Activated CD8-positive, alpha-beta memory T cell treated with anti-CD3 and anti-CD28 coated beads, Interleukin-2, amount 50 U/mL, for 48 hours (primary cell): Measurements from ENCODE around the gene WFIKKN1.

Experiments used
- DNase-seq: peaks from one replicate; pipeline ENCODE4 v3.0.0-alpha.2; 2020

WFIKKN1 gene

GRCh38 chr16:630815-631405, at the start of gene WFIKKN1:
Gene WFIKKN1, plus strand, starts transcription at chr16:630985. Its CDS starts 269 bp downstream, at chr16:631254.
- no peak for DNase-seq

DNA sequence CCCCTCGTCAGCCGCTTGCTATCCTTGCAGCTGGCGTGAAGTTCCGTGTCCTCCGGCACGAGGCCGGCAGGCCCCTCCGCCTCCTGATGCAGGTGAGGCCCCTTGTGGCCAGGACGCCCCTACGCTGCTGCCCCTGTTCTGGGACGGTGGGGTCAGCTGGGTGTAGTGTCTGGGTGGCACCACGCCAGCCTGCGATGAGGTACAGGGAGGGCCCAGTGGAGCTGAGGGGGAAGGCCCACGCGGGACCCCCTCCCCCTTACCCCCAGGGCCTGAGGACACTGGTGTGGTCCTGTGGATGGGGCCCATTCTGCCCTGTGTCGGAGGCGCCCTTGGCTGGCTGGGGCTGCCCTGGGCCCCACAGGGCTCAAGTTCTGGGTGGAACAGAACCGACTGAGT, 48.6 kb upstream of the WFIKKN1 start:
- no peak for DNase-seq

DNA sequence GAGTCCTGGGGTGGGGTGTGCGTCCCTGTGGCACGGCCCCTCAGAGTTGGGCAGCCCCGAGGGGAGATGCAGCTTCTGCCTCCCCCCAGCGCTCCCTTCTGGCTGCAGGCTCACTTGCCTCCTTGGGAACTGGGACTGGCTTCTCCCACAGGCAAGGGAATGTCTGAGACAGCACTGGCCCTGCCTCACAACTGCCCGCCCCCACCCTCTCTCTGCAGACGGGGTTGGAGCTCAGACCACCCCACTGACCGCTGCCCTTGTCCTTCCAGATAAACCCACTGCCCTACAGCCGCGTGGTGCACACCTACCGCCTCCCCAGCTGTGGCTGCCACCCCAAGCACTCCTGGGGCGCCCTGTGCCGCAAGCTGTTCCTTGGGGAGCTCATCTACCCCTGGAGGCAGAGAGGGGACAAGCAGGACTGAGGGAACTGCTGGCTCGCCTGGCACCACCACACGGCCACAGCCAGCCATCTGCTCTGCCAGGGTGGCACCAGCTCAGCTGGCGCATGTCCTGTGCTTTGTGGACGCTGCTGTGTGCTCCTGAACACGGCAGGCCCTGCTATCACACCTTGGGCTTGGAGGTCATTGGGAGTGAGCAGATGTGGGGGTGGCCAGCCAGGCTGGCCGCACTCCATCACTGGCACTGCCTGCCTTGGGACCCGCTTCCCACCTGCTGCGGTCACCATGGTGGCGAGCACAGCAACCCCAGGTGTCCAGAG, 48.0 kb upstream of the WFIKKN1 start:
- DNase-seq, result no peak

- no peak for DNase-seq
Observed at GRCh38 chr16:583470-583814, 47.3 kb upstream of the WFIKKN1 start.

- DNase-seq, result no peak
Observed at GRCh38 chr16:583815-584591, 46.8 kb upstream of the WFIKKN1 start.

GRCh38 chr16:585351-585750, 45.4 kb upstream of the WFIKKN1 start:
- DNase-seq, result no peak

DNA sequence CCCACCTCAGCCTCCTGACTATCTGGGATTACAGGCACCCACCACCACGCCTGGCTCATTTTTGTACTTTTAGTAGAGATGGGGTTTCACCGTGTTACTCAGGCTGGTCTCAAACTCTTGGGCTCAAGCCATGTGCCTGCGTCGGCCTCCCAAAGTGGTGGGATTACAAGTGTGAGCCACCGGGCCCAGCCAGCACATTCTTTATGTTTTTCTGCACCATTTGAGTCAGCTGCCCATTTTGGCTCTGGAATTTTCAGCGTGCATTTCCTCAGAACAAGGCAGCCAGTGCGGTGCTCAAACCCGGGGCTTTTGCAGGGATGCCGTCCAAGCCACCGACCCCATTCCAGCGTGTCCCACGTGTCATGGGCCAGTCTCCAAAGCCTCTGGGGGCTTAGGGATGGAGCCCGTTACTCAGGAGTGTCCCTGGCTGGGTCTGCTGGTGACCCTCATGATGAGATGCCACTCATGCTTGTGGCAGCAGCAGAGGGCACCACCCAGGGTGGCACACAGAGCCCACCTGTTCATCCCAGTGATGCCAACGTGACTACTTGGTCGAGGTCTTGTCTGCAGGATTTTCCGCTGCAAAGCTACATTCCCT, 44.6 kb upstream of the WFIKKN1 start:
- no peak for DNase-seq

DNA sequence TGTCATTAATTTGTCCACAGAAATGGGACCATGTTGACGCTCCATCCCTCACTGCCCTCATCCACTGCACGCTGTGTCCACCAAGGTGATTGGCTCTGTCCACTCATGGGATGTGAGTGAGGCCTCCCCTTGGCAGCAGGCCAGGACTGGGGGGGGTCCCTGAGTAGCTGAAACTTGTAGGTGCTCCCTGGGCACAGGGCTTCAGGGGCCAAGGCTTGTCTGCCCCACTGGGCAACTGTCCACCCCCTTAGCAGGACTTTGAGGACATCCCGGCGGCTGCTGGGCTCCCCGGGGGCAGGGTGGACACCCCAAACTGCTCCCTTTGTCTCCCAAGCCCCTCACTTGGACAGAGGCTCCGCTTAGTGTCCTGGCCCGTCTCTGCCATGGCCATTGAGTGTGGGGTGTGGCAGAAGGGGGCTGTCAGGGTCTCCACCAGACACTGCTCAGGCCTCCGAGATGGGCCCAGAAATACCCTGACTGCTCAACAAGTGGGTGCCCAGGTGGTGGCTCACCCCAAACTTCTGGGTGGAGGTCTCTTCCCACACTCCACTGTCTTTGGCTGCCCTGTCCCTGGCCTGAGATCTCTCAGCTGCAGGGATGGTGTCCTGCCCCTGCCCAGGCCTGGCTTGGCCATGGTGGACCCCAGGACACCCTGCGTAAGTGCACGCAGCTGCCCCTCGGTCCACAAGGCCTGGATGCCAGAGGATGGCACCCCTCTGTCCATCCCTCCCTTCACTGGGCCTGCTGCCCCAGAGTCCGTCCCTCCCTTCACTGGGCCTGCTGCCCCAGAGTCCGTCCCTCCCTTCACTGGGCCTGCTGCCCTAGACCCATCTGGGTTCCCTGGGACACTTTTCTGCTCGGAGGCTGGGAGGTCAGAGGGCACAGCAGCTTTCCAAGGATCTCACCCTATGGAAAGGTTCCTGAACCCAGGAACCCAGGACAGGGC, 43.9 kb upstream of the WFIKKN1 start:
- no peak for DNase-seq

GRCh38 chr16:588639-588888, 42.2 kb upstream of the WFIKKN1 start:
- no peak for DNase-seq

GRCh38 chr16:588889-589657, 41.7 kb upstream of the WFIKKN1 start:
- DNase-seq, result peak; percentile 99

DNA sequence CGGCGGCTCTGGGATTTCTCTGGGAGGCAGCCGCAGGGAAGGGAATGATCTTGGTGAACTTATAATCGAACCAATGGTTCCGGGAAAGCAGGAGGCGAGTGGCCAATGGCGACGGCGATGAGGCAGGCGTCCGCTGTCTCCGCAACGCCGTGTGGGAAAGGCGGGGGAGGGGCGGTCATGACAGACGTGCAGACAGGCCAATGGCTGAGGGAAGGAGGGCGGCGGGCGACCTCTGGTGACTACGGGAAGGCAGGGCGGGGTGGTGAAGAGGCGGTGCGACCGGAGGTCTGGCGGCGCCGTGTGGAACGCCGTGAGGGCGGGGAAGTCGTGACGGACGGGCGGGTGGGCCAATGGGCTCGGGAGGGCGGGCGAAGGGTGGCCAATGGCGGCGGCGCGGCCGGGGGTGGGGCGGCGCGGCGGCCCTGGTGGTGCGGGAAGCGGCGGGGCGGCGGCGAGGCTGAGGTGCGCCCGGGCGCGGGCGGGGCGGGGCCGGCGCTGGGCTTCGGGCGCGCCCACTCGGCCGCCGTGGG, 41.1 kb upstream of the WFIKKN1 start, which contains the start of gene RAB40C:
RAB40C (plus strand) TSS at position 409 of the 530 bp plus-strand sequence. CDS start 226 bp downstream, outside the sequence.
- peak; percentile 99 for DNase-seq

DNA sequence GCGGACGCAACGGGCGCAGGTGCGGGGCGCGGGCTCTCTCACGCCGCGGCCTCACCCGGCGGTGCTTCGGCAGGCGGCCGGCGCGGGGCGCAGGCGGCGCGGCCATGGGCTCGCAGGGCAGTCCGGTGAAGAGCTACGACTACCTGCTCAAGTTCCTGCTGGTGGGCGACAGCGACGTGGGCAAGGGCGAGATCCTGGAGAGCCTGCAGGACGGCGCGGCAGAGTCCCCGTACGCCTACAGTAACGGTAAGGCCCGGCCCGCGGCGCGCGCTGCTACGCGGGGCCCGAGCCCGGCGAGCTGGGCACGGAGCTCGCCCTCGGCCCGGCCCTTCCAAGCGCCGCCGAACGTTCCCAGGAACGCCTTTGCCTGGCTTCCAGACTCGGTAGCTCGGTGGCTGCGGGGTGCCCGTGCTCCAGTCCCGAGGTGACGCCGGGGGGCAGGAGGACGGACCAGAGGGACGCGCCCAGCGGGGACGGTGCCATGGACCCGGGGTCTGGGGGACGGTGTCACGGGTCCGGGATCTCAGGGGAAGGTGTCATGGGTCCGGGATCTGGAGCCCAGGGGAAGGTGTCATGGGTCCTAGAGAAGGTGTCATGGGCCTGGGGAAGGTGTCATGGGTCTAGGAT, 40.5 kb upstream of the WFIKKN1 start:
- no peak for DNase-seq

- no peak for DNase-seq
Observed at GRCh38 chr16:590815-591200, 40.0 kb upstream of the WFIKKN1 start.

- no peak for DNase-seq
Observed at GRCh38 chr16:591231-591630, 39.6 kb upstream of the WFIKKN1 start.

DNA sequence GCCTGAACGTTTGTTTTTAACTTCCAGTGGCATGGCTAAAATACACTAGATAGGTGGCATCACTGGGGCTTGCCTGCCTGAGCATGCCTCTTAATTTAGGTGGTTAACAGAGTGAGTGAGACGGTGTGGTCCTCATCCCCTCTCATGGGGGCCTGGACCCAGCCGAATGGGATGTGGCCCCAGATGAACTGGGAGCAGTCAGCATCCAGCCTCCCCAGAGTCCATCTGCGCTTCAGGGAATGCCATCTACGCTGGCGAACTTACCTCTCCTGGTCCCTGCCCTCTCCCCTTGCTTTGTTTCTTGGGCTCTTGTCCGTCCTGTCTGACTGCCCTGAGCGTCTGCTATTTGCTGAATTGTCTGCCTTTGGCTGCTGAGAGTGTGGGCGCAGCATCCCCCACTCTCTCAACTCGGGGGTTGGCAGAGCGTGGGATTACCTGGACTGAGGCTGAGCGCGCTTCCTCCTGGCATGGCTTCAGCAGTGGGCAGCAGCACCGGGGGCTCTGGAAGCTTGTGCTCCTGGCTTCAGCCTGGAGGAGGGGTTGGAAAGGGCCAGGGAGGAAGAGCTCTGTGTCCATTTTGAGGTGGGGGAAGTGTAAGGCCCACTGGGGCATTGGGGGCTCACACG, 38.8 kb upstream of the WFIKKN1 start:
- DNase-seq, result no peak

GRCh38 chr16:592518-593306, 38.1 kb upstream of the WFIKKN1 start:
- no peak for DNase-seq

GRCh38 chr16:593406-593805, 37.4 kb upstream of the WFIKKN1 start:
- no peak for DNase-seq

- no peak for DNase-seq
Observed at GRCh38 chr16:593807-594206, 37.0 kb upstream of the WFIKKN1 start.

- no peak for DNase-seq
Observed at GRCh38 chr16:595094-595528, 35.7 kb upstream of the WFIKKN1 start.
